Ecto neural progenitor cell (in vitro differentiated cells): ENCODE measurements around the gene ACAA1.
A peak's percentile ranks its signal among the peaks of the same experiment; 100 is the strongest.

Source experiments
- DNase-seq: peaks from one replicate; pipeline ENCODE4 v3.0.0-alpha.2; 2018; ENCODE audit warnings: low spot score

ACAA1 gene

DNA sequence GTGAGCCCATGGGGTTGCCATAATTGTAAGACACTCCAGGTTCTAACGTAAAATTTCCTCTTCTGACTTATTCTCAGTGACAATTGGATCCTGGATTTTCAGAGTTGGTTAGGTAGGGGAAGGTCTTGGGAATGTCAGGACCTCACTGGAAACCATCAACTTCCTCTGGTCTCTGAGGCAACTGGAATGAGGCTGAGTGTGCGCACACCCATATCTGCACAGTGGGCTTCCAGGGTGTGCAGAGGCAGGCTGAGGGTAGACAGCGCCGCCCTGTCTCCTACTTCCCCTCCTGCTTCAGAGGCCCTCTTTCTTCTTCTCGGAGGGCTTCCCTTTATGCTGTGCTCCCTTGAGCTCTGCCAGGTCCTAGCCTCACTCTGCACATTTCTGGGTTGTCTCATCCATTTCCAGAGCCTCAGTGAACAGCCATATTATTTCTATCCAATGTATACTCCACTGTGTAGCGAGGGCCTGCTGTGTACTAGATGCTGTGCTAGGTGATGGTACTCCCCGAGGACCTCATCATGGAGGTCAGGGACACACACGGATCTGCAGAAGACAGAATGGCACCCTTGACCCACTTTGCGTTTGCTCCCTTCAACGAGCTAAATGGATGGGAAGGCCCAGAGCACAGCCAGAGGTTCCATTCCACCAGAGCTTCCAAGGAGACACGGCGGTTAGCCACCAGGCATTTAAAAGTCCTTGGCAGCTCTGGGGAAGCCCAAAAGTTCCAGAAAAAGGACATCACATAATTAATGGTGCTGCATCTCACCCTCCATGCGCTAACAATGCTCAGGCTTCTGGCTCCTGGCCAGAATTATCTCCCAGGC, 18.3 kb downstream of the ACAA1 start:
- no peak for DNase-seq

GRCh38 chr3:38117748-38118420, 19.0 kb downstream of the ACAA1 start:
- peak; percentile 71 for DNase-seq

GRCh38 chr3:38117163-38117716, 19.7 kb downstream of the ACAA1 start:
- no peak for DNase-seq

GRCh38 chr3:38116471-38117162, 20.3 kb downstream of the ACAA1 start:
- DNase-seq: no peak

- DNase-seq: no peak
These were observed 21.1 kb downstream of the ACAA1 start for GRCh38 chr3:38115645-38116427.

- no peak for DNase-seq
These were observed 21.9 kb downstream of the ACAA1 start for GRCh38 chr3:38114875-38115644.

DNA sequence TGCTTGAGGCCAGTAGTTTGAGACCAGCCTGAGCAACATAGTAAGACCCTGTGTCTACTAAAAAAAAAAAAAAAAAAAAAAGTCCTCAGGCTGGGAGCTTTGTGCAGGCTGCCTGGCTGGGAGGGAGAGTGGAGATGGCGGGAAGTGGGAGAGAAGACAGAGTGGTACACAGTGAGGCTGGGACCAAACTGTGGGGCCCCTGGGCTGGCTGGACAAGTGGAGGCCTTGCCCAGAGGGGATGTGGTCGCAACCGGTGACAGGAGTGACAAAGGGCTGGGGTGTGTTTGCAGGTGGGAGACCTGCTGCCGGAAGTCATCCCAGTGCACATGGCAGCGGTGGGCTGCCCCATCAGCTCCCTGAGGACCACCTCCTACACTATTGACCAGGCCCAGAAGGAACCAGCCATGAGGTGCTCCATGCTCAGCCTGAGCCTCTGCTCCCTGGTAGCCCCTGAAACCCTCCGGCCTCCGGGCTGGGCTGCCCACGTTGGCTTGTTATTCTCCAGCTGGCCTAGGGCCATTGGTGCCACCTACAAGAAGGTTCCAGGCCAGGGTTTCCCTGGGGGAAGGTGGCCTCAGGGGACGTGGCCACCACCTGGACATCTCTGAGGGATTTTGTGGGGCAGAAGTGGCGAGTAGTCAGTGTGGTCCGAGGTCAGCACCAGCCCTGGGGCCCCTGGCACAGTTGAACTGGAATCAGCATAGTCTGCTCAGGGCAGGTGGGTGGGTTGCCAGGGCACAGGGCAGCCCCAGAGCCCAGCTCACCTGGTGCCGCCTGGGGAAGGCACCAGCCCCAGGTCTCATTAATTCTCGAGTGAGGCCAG, 22.7 kb downstream of the ACAA1 start:
- DNase-seq: no peak

- no peak for DNase-seq
These were observed 24.6 kb downstream of the ACAA1 start for GRCh38 chr3:38112378-38112761.

- no peak for DNase-seq
These were observed 25.1 kb downstream of the ACAA1 start for GRCh38 chr3:38111696-38112377.

DNA sequence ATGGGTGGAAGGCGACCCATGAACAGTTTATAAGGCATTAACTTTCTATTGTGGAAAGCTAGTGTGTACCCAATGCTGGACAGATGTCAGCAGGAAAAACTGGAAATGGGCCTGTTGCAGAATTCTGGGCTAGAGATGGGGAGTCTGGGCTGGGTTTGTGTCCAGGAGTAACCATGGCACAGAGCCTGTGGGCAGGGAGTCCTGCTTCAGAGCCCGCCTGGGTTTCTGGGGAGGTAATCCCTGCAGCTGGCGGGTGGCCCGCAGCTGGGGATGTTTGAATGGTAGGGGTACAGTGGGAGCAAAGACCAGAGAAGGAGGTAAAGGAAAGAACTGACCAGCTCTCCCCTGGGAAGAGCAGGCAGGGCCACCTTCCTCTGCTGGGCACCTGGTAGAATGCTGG, 25.7 kb downstream of the ACAA1 start:
- DNase-seq: no peak

DNA sequence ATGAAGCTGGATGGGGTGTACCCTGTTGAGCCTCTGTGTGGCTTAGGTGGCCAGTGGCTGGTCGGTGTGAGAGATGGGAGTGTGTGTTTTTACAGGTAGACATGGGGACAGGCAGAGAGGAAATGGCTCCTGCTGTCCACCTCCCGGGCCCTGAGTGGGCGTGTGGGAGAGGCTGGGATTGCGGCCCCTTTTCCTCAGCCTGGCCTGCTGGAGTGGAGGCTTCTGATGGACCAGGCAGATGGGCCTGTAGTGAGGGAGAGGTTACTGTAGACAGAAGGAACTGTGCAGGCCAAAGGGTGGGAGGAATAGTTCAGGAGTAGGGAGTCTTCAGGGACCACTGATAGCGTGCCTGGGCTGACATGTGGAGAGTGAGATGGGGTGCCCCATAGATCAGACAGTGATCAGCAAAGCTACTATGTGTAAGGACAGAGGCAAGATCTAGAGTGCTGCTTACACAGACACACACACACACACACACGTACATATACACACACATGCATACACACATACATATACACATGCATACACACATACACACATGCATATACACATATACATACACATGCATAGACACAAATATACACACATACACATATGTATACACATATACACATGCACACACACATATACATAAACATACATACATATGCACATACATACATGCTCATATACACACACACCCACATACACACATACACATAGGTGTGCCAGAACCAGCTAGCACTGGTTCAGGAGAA, 26.4 kb downstream of the ACAA1 start:
- DNase-seq: no peak

GRCh38 chr3:38109580-38110313, 27.2 kb downstream of the ACAA1 start:
- DNase-seq: no peak

- no peak for DNase-seq
These were observed 28.0 kb downstream of the ACAA1 start for GRCh38 chr3:38108649-38109579.

DNA sequence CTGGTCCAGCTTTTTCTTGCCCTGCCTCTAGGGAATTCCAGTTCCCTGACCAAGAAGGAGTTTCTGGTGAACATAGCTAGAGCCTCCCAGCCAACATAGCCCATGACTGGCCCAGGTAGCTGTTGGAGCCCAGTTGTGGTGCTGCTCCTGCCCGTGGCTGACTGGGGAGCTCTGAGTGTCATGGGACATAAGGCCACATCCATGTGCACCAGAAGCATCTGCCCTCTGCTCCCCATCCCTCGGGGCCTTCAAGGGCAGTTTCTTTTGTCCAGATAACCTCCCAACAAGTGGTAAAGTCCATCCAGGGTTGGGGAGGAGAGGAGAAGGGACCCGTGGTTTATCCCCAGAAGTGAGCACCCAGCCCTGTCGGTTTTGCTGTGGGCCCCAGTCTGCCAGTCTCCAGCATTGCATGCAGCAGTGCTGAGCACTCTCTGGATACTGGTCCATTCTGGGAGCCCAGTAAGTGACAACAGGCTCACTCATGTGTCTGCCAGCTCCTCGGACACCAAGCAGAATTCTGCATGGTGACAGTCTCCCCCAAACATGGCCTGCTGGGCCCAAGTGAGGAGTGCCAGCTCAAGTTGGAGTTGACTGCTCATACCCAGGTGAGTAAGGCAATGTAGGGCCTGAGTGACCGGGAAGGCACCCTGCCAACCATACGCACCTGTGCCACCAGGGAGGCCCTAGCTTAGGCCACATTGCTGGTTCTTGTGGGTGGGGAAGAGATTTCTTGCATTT, 28.8 kb downstream of the ACAA1 start:
- no peak for DNase-seq

DNA sequence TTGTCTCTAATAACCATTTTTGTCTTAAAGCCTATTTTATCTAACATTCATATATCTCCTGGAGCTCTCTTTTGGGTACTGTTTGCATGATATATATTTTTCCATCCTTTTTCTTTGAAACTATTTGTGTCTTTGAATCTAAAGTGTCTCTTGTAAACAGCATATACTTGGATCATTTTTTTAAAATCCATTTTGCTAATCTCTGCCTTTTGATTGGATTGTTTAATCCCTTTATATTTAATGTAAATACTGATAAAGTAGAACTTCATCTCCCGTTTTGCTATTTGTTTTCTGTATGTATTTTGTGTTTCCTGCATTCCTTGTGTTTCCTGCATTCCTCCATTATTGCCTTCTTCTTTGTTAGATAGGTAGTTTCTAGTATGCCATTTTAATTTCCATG, 31.4 kb downstream of the ACAA1 start:
- DNase-seq: no peak

- no peak for DNase-seq
These were observed 34.5 kb downstream of the ACAA1 start for GRCh38 chr3:38102444-38102814.
